HepG2 (cell line): ENCODE results near the gene STIMATE. TPM values are rescaled to one million over a fixed set of nuclear protein-coding genes. Genes with fewer than 3 reads are reported as not detected.

Experiments
- CBX5 ChIP-seq: sonication (generic); formaldehyde crosslinking; IDR thresholded peaks from 2 replicates; pipeline ENCODE4 v1.4.0; 2020; ENCODE audit warnings: missing genetic modification reagents, borderline replicate concordance
- CHD4 ChIP-seq: fragments of 200-600 bp; sonication (generic); IDR thresholded peaks from 2 replicates; pipeline ENCODE4 v1.7.0; 2017; ENCODE audit warnings: mild to moderate bottlenecking, low read length, borderline replicate concordance
- ELF3 ChIP-seq: IDR thresholded peaks from 2 replicates; pipeline ENCODE4 v1.6.1; 2016; ENCODE audit warnings: missing genetic modification reagents, missing compliant biosample characterization
- EP300 ChIP-seq, 3 experiments: sonication (generic) in 1 of 3; formaldehyde crosslinking in 1 of 3; IDR thresholded peaks; 2 replicates each; pipeline versions ENCODE4 v1.5.1 to v1.6.1; 2011 to 2020; ENCODE audit warnings: low read depth in 2 of 3, low read length in 2 of 3, borderline replicate concordance in 1 of 3, improper control_type of control experiment in 1 of 3, mild to moderate bottlenecking in 1 of 3, missing genetic modification reagents in 1 of 3, moderate library complexity in 1 of 3
- NPAS2 ChIP-seq: sonication (generic); formaldehyde crosslinking; IDR thresholded peaks from 2 replicates; pipeline ENCODE4 v1.8.0; 2022; ENCODE audit warnings: mild to moderate bottlenecking, missing genetic modification reagents, borderline replicate concordance
- POLR2AphosphoS5 ChIP-seq: IDR thresholded peaks from 2 replicates; pipeline ENCODE4 v1.6.1; 2012; ENCODE audit warnings: low read depth, low read length
- RXRB ChIP-seq: IDR thresholded peaks from 2 replicates; pipeline ENCODE4 v1.6.1; 2016; ENCODE audit warnings: borderline replicate concordance, missing genetic modification reagents, missing compliant biosample characterization
- SMAD3 ChIP-seq: sonication (generic); formaldehyde crosslinking; IDR thresholded peaks from 2 replicates; pipeline ENCODE4 v1.4.0; 2020; ENCODE audit warnings: missing genetic modification reagents
- SOX13 ChIP-seq, 3 experiments: fragments of 450-650 bp in 1 of 3; sonication (generic) in 1 of 3; formaldehyde crosslinking in 1 of 3; IDR thresholded peaks in 2 of 3; conservative IDR thresholded peaks in 1 of 3; 2 replicates each; pipeline versions ENCODE4 v1.5.0 to v1.6.1; 2016 to 2020; ENCODE audit warnings: antibody characterized with exemption in 1 of 3, mild to moderate bottlenecking in 1 of 3, missing compliant biosample characterization in 1 of 3, missing genetic modification reagents in 1 of 3, moderate library complexity in 1 of 3
- TRAFD1 ChIP-seq: sonication (generic); formaldehyde crosslinking; IDR thresholded peaks from 2 replicates; pipeline ENCODE4 v1.5.1; 2020; ENCODE audit warnings: missing genetic modification reagents, mild to moderate bottlenecking, borderline replicate concordance
- XRCC5 ChIP-seq: fragments of 200-400 bp; formaldehyde crosslinking; optimal IDR thresholded peaks from 2 replicates; pipeline ENCODE3; 2017; ENCODE audit warnings: mild to moderate bottlenecking, low read length
- ZBTB34 ChIP-seq: sonication (generic); formaldehyde crosslinking; IDR thresholded peaks from 2 replicates; pipeline ENCODE4 v1.8.0; 2022; ENCODE audit warnings: mild to moderate bottlenecking, missing genetic modification reagents
- ZNF224 ChIP-seq: sonication (generic); formaldehyde crosslinking; IDR thresholded peaks from 2 replicates; pipeline ENCODE4 v1.5.0; 2020; ENCODE audit warnings: mild to moderate bottlenecking, missing genetic modification reagents
- ZNF354B ChIP-seq: sonication (generic); formaldehyde crosslinking; IDR thresholded peaks from 2 replicates; pipeline ENCODE4 v1.8.0; 2022; ENCODE audit warnings: mild to moderate bottlenecking, missing genetic modification reagents
- ZNF407 ChIP-seq: sonication (generic); formaldehyde crosslinking; IDR thresholded peaks from one replicate; pipeline ENCODE4 v1.5.1; 2020; ENCODE audit warnings: mild to moderate bottlenecking, missing genetic modification reagents; ENCODE audit errors: not compliant biosample characterization
- ZNF605 ChIP-seq: sonication (generic); formaldehyde crosslinking; IDR thresholded peaks from 2 replicates; pipeline ENCODE4 v1.8.0; 2022; ENCODE audit warnings: mild to moderate bottlenecking, missing genetic modification reagents
- ZSCAN29 ChIP-seq: sonication (generic); formaldehyde crosslinking; conservative IDR thresholded peaks from 2 replicates; pipeline ENCODE4 v1.4.0; 2020; ENCODE audit warnings: mild to moderate bottlenecking, missing genetic modification reagents
- polyA plus RNA-seq, 8 experiments: library from polyadenylated mRNA; depleted of rRNA in 3 of 8; stranded (reverse) in 7 of 8; unstranded in 1 of 8; fragments of >200 nt; fragmentation: Illumina TruSeq in 4 of 8; extraction: Trizol in 4 of 8; gene quantifications; 2 replicates each; pipeline versions ENCODE4 v1.2.1 to v1.2.3, GENCODE V29; 2011 to 2016; ENCODE audit warnings: low read depth in 4 of 8, missing spikeins in 1 of 8, mixed read lengths in 1 of 8; ENCODE audit not compliant: insufficient read depth in 1 of 8
- total RNA-seq, 5 experiments: library from RNA; depleted of rRNA; stranded (reverse); fragments of >200 nt; fragmentation: Illumina TruSeq; extraction: Trizol; gene quantifications; 2 replicates each; pipeline ENCODE4 v1.2.3, GENCODE V29; 2016; ENCODE audit warnings: low read depth in 1 of 5

Gene STIMATE
- total and polyA plus RNA-seq, 2 of the 13 experiments (the other 11 are each of a cell fraction or from before 2014, with no cell fraction given): 5.7 to 11.7 TPM

GRCh38 chr3:52794612-52795099, 102.7 kb downstream of the STIMATE start, which contains the start of gene ITIH3 (continued):
- TF ChIP-seq ZBTB34 (CRISPR knock-in tag) (peak; percentile 54; the same call in 1 of the 2 replicates), TRAFD1 (CRISPR knock-in tag) (peak; percentile 74; the same call in 1 of the 2 replicates), SMAD3 (CRISPR knock-in tag) (no peak), CBX5 (CRISPR knock-in tag) (no peak), ZSCAN29 (CRISPR knock-in tag) (no peak), NPAS2 (CRISPR knock-in tag) (no peak), POLR2AphosphoS5 (peak; percentile 61; the same call in 1 of the 2 replicates), ZNF605 (CRISPR knock-in tag) (0 out of 2 replicates have a peak, but pooled peaks have one; percentile 35), SOX13 (IDR thresholded peaks at IDR 0.05) (no peak), SOX13 (CRISPR knock-in tag; conservative IDR thresholded peaks at IDR 0.05 in 1 of 2, IDR thresholded peaks at IDR 0.05 in 1 of 2) (peak in 1 of 2 experiments; percentile 51; a peak in 1 of 4 replicates), ZNF407 (peak; percentile 70), ZNF354B (CRISPR knock-in tag) (0 out of 2 replicates have a peak, but pooled peaks have one; percentile 53), RXRB (CRISPR knock-in tag) (peak; percentile 95), EP300 (IDR thresholded peaks at IDR 0.05; ENCODE audit: low read depth in 2 of 2, low read length in 2 of 2) (peak in 1 of 2 experiments; percentile 45; a peak in 1 of 4 replicates), EP300 (CRISPR knock-in tag; IDR thresholded peaks at IDR 0.05; ENCODE audit: borderline replicate concordance) (no peak), XRCC5 (no peak), ZNF224 (CRISPR knock-in tag) (0 out of 2 replicates have a peak, but pooled peaks have one; percentile 25), ELF3 (CRISPR knock-in tag) (peak; percentile 55), CHD4 (peak; percentile 32; the same call in 1 of the 2 replicates)
